AG04450 (cell line): ENCODE measurements around the gene RNF20. TPM values are rescaled to one million over a fixed set of nuclear protein-coding genes. Genes with fewer than 3 reads are reported as not detected.

Experiments used
- CTCF ChIA-PET: fragments of 300-600, 350-600 bp; formaldehyde crosslinking; extraction: SDS; loops from one replicate; lab custom pipeline; 2022; ENCODE audit warnings: antibody characterized with exemption, inconsistent platforms; lab: Charles Lee
- POLR2A ChIA-PET: fragments of 350-600 bp; formaldehyde crosslinking; extraction: SDS; loops from one replicate; lab custom pipeline; 2021; ENCODE audit warnings: antibody characterized with exemption, inconsistent platforms; lab: Yijun Ruan, JAX
- DNase-seq: peaks from one replicate; pipeline ENCODE4 v3.0.0-alpha.2; 2011; ENCODE audit warnings: low read depth, low spot score
- H3K27ac ChIP-seq: one replicate; pipeline ENCODE4 v1.5.1; 2012; ENCODE audit warnings: low read depth, low read length, control low read depth
- H3K27me3 ChIP-seq: one replicate; pipeline ENCODE4 v1.6.0; 2012; ENCODE audit warnings: low read length; ENCODE audit not compliant: control insufficient read depth, insufficient read depth
- H3K4me3 ChIP-seq: 2 replicates; pipeline ENCODE4 v1.5.1; 2011; ENCODE audit warnings: mild to moderate bottlenecking, low read depth, low read length, control low read depth
- H3K9me3 ChIP-seq: 2 replicates; pipeline ENCODE4 v1.5.1; 2012; ENCODE audit warnings: low read length; ENCODE audit not compliant: control insufficient read depth, insufficient read depth
- CTCF ChIP-seq: IDR thresholded peaks from 2 replicates; pipeline ENCODE4 v1.5.1; 2011; ENCODE audit warnings: low read depth, low read length, control low read depth, inconsistent platforms
- polyA plus RNA-seq: library from polyadenylated mRNA; depleted of rRNA; stranded (reverse); fragments of >200 nt; gene quantifications from 2 replicates; pipeline ENCODE4 v1.2.3, GENCODE V29; 2011

Gene RNF20
- polyA plus RNA-seq, 1 experiment: 42.0 TPM

- no peak overlapping the region for H3K4me3 ChIP-seq
- H3K27ac ChIP-seq: no peak overlapping the region
- no peak for TF ChIP-seq CTCF
- no peak for DNase-seq
- POLR2A ChIA-PET: no interaction called here
- no peaks in the 10 kb centered on the region for H3K9me3 ChIP-seq
- CTCF ChIA-PET: interaction anchor here (0.6 to 16.3 kb wide), 5 partner anchors 66 to 139 kb away, joined by 3 to 600 read pairs (median 4); no protein-coding TSS in a partner anchor
- H3K27me3 ChIP-seq: no peaks in the 10 kb centered on the region
These were observed 5.6 kb upstream of the RNF20 start for GRCh38 chr9:101528015-101528414.

- H3K4me3 ChIP-seq: no peak overlapping the region
- H3K27ac ChIP-seq: no peak overlapping the region
- H3K9me3 ChIP-seq: no peaks in the 10 kb centered on the region
- no peaks in the 10 kb centered on the region for H3K27me3 ChIP-seq
- CTCF ChIA-PET: interaction anchor here (0.5 to 16.3 kb wide), 21 partner anchors 11 to 80 kb away, joined by 3 to 600 read pairs (median 7); no protein-coding TSS in a partner anchor
- DNase-seq: peak; percentile 63
- TF ChIP-seq CTCF: peak; percentile 89
- POLR2A ChIA-PET: interaction anchor here (1.4 kb wide), 1 partner anchor 71 kb away, joined by 5 read pairs; no protein-coding TSS in a partner anchor
These were observed 3.5 kb upstream of the RNF20 start for GRCh38 chr9:101530076-101530711.

- CTCF ChIA-PET: interaction anchor here (4.3 to 16.3 kb wide), 2 partner anchors 74 to 87 kb away, joined by 35 to 600 read pairs; no protein-coding TSS in a partner anchor
- POLR2A ChIA-PET: no interaction called here
- no peaks in the 10 kb centered on the region for H3K9me3 ChIP-seq
- no peak overlapping the region for H3K27ac ChIP-seq
- H3K27me3 ChIP-seq: no peaks in the 10 kb centered on the region
- no peak for DNase-seq
- H3K4me3 ChIP-seq: no peak overlapping the region
- TF ChIP-seq CTCF: no peak
These were observed 2.7 kb downstream of the RNF20 start for GRCh38 chr9:101536351-101536750.

GRCh38 chr9:101536938-101537337, 3.3 kb downstream of the RNF20 start:
- CTCF ChIA-PET: interaction anchor here (0.8 to 16.3 kb wide), 4 partner anchors 8 to 88 kb away, joined by 3 to 600 read pairs (median 6); no protein-coding TSS in a partner anchor
- POLR2A ChIA-PET: no interaction called here
- no peaks in the 10 kb centered on the region for H3K9me3 ChIP-seq
- H3K4me3 ChIP-seq: no peak overlapping the region
- no peak for TF ChIP-seq CTCF
- H3K27me3 ChIP-seq: no peaks in the 10 kb centered on the region
- no peak overlapping the region for H3K27ac ChIP-seq
- DNase-seq: no peak

- CTCF ChIA-PET: interaction anchor here (0.9 to 4.3 kb wide), 5 partner anchors 10 to 91 kb away, joined by 3 to 26 read pairs (median 4); no protein-coding TSS in a partner anchor
- TF ChIP-seq CTCF: no peak
- POLR2A ChIA-PET: no interaction called here
- no peaks in the 10 kb centered on the region for H3K9me3 ChIP-seq
- no peak overlapping the region for H3K27ac ChIP-seq
- DNase-seq: no peak
- no peak overlapping the region for H3K4me3 ChIP-seq
- H3K27me3 ChIP-seq: no peaks in the 10 kb centered on the region
These were observed 6.4 kb downstream of the RNF20 start for GRCh38 chr9:101540069-101540468.
